ENCODE results near the gene C13orf46. TPM values are rescaled to one million over a fixed set of nuclear protein-coding genes. Genes with fewer than 3 reads are reported as not detected.

Gene C13orf46
- total RNA-seq, 2 experiments from 2014 or later, result 1.5 to 1.8 TPM

- intact Hi-C loops (cut with micrococcal nuclease), result no loop called here
- Mint-ChIP-seq H3K9me3 (no peaks in the 10 kb centered on the region), H3K36me3 (peaks cover 38% of the 10 kb centered on the region), H3K27ac (peak overlapping the region; percentile 85), H3K4me1 (ENCODE audit: low read depth) (peaks cover 4% of the 10 kb centered on the region), H3K27me3 (no peaks in the 10 kb centered on the region), H3K4me3 (no peak overlapping the region)
- POLR2A ChIA-PET, result no interaction called here
- CTCF ChIA-PET, result no interaction called here
- peak; percentile 44 for DNase-seq
Measured at GRCh38 chr13:114015969-114016295, 42.1 kb upstream of the C13orf46 start.

GRCh38 chr13:114015111-114015968 lies 41.5 kb upstream of the C13orf46 start:
- no peak for DNase-seq
- Mint-ChIP-seq H3K27ac (peak overlapping the region; percentile 57), H3K27me3 (no peaks in the 10 kb centered on the region), H3K36me3 (peaks cover 33% of the 10 kb centered on the region), H3K4me3 (no peak overlapping the region), H3K4me1 (ENCODE audit: low read depth) (peaks cover 6% of the 10 kb centered on the region), H3K9me3 (no peaks in the 10 kb centered on the region)
- ChIA-PET POLR2A (no interaction called here), CTCF (no interaction called here)
- intact Hi-C loops (cut with micrococcal nuclease), result no loop called here

- no peak overlapping the region for H3K4me3 Mint-ChIP-seq
- no peaks in the 10 kb centered on the region for H3K9me3 Mint-ChIP-seq
- DNase-seq, result no peak
- no peaks in the 10 kb centered on the region for H3K27me3 Mint-ChIP-seq
- ChIA-PET POLR2A (no interaction called here), CTCF (no interaction called here)
- H3K4me1 Mint-ChIP-seq (ENCODE audit: low read depth), result peaks cover 6% of the 10 kb centered on the region
- H3K27ac Mint-ChIP-seq, result no peak overlapping the region
- intact Hi-C loops (cut with micrococcal nuclease), result no loop called here
- peaks cover 36% of the 10 kb centered on the region for H3K36me3 Mint-ChIP-seq
Measured at GRCh38 chr13:114013952-114014629, 40.2 kb upstream of the C13orf46 start.

GRCh38 chr13:114013336-114013735 lies 39.5 kb upstream of the C13orf46 start:
- Mint-ChIP-seq H3K36me3 (peaks cover 35% of the 10 kb centered on the region), H3K27me3 (no peaks in the 10 kb centered on the region), H3K27ac (no peak overlapping the region), H3K4me1 (ENCODE audit: low read depth) (peaks cover 6% of the 10 kb centered on the region), H3K9me3 (no peaks in the 10 kb centered on the region), H3K4me3 (no peak overlapping the region)
- POLR2A ChIA-PET, result no interaction called here
- no peak for DNase-seq
- CTCF ChIA-PET, result no interaction called here
- intact Hi-C loops (cut with micrococcal nuclease), result no loop called here

GRCh38 chr13:114012921-114013320 lies 39.0 kb upstream of the C13orf46 start:
- Mint-ChIP-seq H3K9me3 (no peaks in the 10 kb centered on the region), H3K27ac (no peak overlapping the region), H3K4me3 (no peak overlapping the region), H3K36me3 (peaks cover 33% of the 10 kb centered on the region), H3K4me1 (ENCODE audit: low read depth) (peaks cover 6% of the 10 kb centered on the region), H3K27me3 (no peaks in the 10 kb centered on the region)
- CTCF ChIA-PET, result no interaction called here
- POLR2A ChIA-PET, result no interaction called here
- intact Hi-C loops (cut with micrococcal nuclease), result no loop called here
- no peak for DNase-seq

GRCh38 chr13:114012141-114012540 lies 38.3 kb upstream of the C13orf46 start:
- no peak for DNase-seq
- Mint-ChIP-seq H3K4me3 (no peak overlapping the region), H3K36me3 (peaks cover 32% of the 10 kb centered on the region), H3K9me3 (no peaks in the 10 kb centered on the region), H3K4me1 (ENCODE audit: low read depth) (peaks cover 6% of the 10 kb centered on the region), H3K27me3 (no peaks in the 10 kb centered on the region), H3K27ac (no peak overlapping the region)
- CTCF ChIA-PET, result no interaction called here
- intact Hi-C loops (cut with micrococcal nuclease), result no loop called here
- POLR2A ChIA-PET, result no interaction called here

GRCh38 chr13:114011226-114011625 lies 37.4 kb upstream of the C13orf46 start:
- no peak for DNase-seq
- Mint-ChIP-seq H3K27ac (peak overlapping the region; percentile 28), H3K36me3 (peaks cover 25% of the 10 kb centered on the region), H3K4me1 (ENCODE audit: low read depth) (peaks cover 6% of the 10 kb centered on the region), H3K27me3 (no peaks in the 10 kb centered on the region), H3K4me3 (no peak overlapping the region), H3K9me3 (no peaks in the 10 kb centered on the region)
- intact Hi-C loops (cut with micrococcal nuclease), result no loop called here
- CTCF ChIA-PET, result no interaction called here
- POLR2A ChIA-PET, result no interaction called here

GRCh38 chr13:114010401-114011101 lies 36.7 kb upstream of the C13orf46 start:
- Mint-ChIP-seq H3K9me3 (no peaks in the 10 kb centered on the region), H3K27ac (peak overlapping the region; percentile 28), H3K4me3 (no peak overlapping the region), H3K4me1 (ENCODE audit: low read depth) (peaks cover 3% of the 10 kb centered on the region), H3K36me3 (peaks cover 22% of the 10 kb centered on the region), H3K27me3 (no peaks in the 10 kb centered on the region)
- intact Hi-C loops (cut with micrococcal nuclease), result no loop called here
- ChIA-PET POLR2A (no interaction called here), CTCF (no interaction called here)
- no peak for DNase-seq

GRCh38 chr13:114009590-114010400 lies 35.9 kb upstream of the C13orf46 start:
- DNase-seq, result no peak
- Mint-ChIP-seq H3K4me3 (no peak overlapping the region), H3K4me1 (ENCODE audit: low read depth) (peaks cover 3% of the 10 kb centered on the region), H3K27me3 (no peaks in the 10 kb centered on the region), H3K36me3 (peaks cover 17% of the 10 kb centered on the region), H3K9me3 (no peaks in the 10 kb centered on the region), H3K27ac (peak overlapping the region; percentile 28)
- intact Hi-C loops (cut with micrococcal nuclease), result no loop called here
- ChIA-PET POLR2A (no interaction called here), CTCF (no interaction called here)

GRCh38 chr13:114008964-114009589 lies 35.2 kb upstream of the C13orf46 start:
- no peaks in the 10 kb centered on the region for H3K9me3 Mint-ChIP-seq
- intact Hi-C loops (cut with micrococcal nuclease), result no loop called here
- H3K36me3 Mint-ChIP-seq, result peaks cover 17% of the 10 kb centered on the region
- H3K4me1 Mint-ChIP-seq (ENCODE audit: low read depth), result peaks cover 3% of the 10 kb centered on the region
- no peak for DNase-seq
- H3K27ac Mint-ChIP-seq, result peak overlapping the region; percentile 28
- POLR2A ChIA-PET, result no interaction called here
- H3K4me3 Mint-ChIP-seq, result no peak overlapping the region
- CTCF ChIA-PET, result no interaction called here
- H3K27me3 Mint-ChIP-seq, result no peaks in the 10 kb centered on the region

- CTCF ChIA-PET, result no interaction called here
- H3K9me3 Mint-ChIP-seq, result no peaks in the 10 kb centered on the region
Measured at GRCh38 chr13:114007566-114007965, 33.7 kb upstream of the C13orf46 start.

More at GRCh38 chr13:114007566-114007965, 33.7 kb upstream of the C13orf46 start:
- Mint-ChIP-seq H3K36me3 (peaks cover 17% of the 10 kb centered on the region), H3K27ac (no peak overlapping the region), H3K27me3 (no peaks in the 10 kb centered on the region), H3K4me1 (ENCODE audit: low read depth) (peaks cover 3% of the 10 kb centered on the region), H3K4me3 (no peak overlapping the region)
- POLR2A ChIA-PET, result no interaction called here
- DNase-seq, result no peak
- intact Hi-C loops (cut with micrococcal nuclease), result no loop called here
